Breast epithelium (tissue), 4 donors: ENCODE data around the gene PIGH. TPM values are rescaled to one million over a fixed set of nuclear protein-coding genes. Genes with fewer than 3 reads are reported as not detected.
"Not testable (repeated sequence)": the region's sequence is repeated elsewhere in the genome, so short reads cannot be mapped to it uniquely, and the experiment has no call there.

Source experiments
- DNase-seq, 2 donors: peaks; one replicate each; pipeline ENCODE4 v3.0.0-alpha.2; 2019; ENCODE audit warnings: low spot score in 2 of 2
- H3K27ac ChIP-seq, 2 donors: fragments of 200-600 bp; sonication (generic) in 1 of 2; one replicate each; pipeline ENCODE4 v1.5.1; 2016 to 2019; ENCODE audit warnings: mild to moderate bottlenecking in 1 of 2
- H3K27me3 ChIP-seq, 2 donors: fragments of 200-600 bp; sonication (generic) in 1 of 2; one replicate each; pipeline versions ENCODE4 v1.5.1 to v1.6.0; 2017 to 2019; ENCODE audit warnings: control low read depth in 1 of 2, mild to moderate bottlenecking in 1 of 2
- H3K36me3 ChIP-seq: fragments of 200-600 bp; one replicate; pipeline ENCODE4 v1.5.1; 2019
- H3K4me1 ChIP-seq, 2 donors: fragments of 200-600 bp; sonication (generic); one replicate each; pipeline ENCODE4 v1.5.1; 2016 to 2019; ENCODE audit warnings: control low read depth in 1 of 2
- H3K4me3 ChIP-seq, 3 donors: fragments of 200-600 bp; sonication (generic); 1 replicate in 2 of 3; 2 replicates in 1 of 3; pipeline ENCODE4 v1.5.1; 2016 to 2019; ENCODE audit warnings: mild to moderate bottlenecking in 3 of 3, moderate library complexity in 2 of 3
- H3K9me3 ChIP-seq, 2 donors: fragments of 200-600 bp; sonication (generic) in 1 of 2; one replicate each; pipeline ENCODE4 v1.5.1; 2016 to 2019; ENCODE audit warnings: control low read depth in 1 of 2
- CTCF ChIP-seq, 3 donors: fragments of 450-650 bp; IDR thresholded peaks; one replicate each; pipeline ENCODE4 v1.5.1; 2016 to 2017; ENCODE audit warnings: antibody characterized with exemption in 3 of 3, mild to moderate bottlenecking in 3 of 3, moderate library complexity in 3 of 3
- POLR2A ChIP-seq: fragments of 450-650 bp; IDR thresholded peaks from one replicate; pipeline ENCODE4 v1.6.1; 2016; ENCODE audit warnings: antibody characterized with exemption, mild to moderate bottlenecking, moderate library complexity
- POLR2AphosphoS5 ChIP-seq, 3 donors: sonication (generic); formaldehyde crosslinking; IDR thresholded peaks; one replicate each; pipeline ENCODE4 v1.6.1; 2017; ENCODE audit warnings: antibody characterized with exemption in 3 of 3
- intact Hi-C: fragments of 100-400 bp; cut with DNase I; formaldehyde crosslinking; loops from one replicate; pipeline ENCODE4 v1.15.1; 2023; ENCODE audit warnings: low total_unique reads
- total RNA-seq, 3 donors: library from RNA; depleted of rRNA; stranded (reverse); fragments of >200 nt; gene quantifications; one replicate each; pipeline ENCODE4 v1.1.0, GENCODE V29; 2016

Gene PIGH
- total RNA-seq, 3 donors from 2014 or later, result 32.8 to 37.6 (median 33.8) TPM

- Histone ChIP-seq H3K4me3 (no peak overlapping the region), H3K36me3 (no peaks in the 10 kb centered on the region), H3K9me3 (no peaks in the 10 kb centered on the region), H3K4me1 (no peaks in the 10 kb centered on the region), H3K27ac (no peak overlapping the region), H3K27me3 (no peaks in the 10 kb centered on the region)
- intact Hi-C loops, result no loop called here
- no peak for TF ChIP-seq CTCF (IDR thresholded peaks at IDR 0.05)
- TF ChIP-seq POLR2AphosphoS5 (IDR thresholded peaks at IDR 0.05), result no peak
- TF ChIP-seq POLR2A, result no peak
- no peak for DNase-seq
These were observed 30.9 kb upstream of the PIGH start for GRCh38 chr14:67630938-67631337.

- Histone ChIP-seq H3K27ac (no peak overlapping the region), H3K9me3 (no peaks in the 10 kb centered on the region), H3K4me3 (no peak overlapping the region), H3K36me3 (no peaks in the 10 kb centered on the region), H3K27me3 (no peaks in the 10 kb centered on the region), H3K4me1 (no peaks in the 10 kb centered on the region)
- no peak for DNase-seq
- TF ChIP-seq CTCF (IDR thresholded peaks at IDR 0.05) (no peak), POLR2AphosphoS5 (IDR thresholded peaks at IDR 0.05) (no peak), POLR2A (no peak)
- intact Hi-C loops, result no loop called here
These were observed 30.1 kb upstream of the PIGH start for GRCh38 chr14:67630186-67630585.

GRCh38 chr14:67627519-67627918 lies 27.5 kb upstream of the PIGH start:
- no peak for DNase-seq
- TF ChIP-seq CTCF (IDR thresholded peaks at IDR 0.05) (no peak), POLR2A (no peak), POLR2AphosphoS5 (IDR thresholded peaks at IDR 0.05) (no peak)
- no peaks in the 10 kb centered on the region for H3K4me1 ChIP-seq
- H3K4me3 ChIP-seq, result no peak overlapping the region
- intact Hi-C loops, result no loop called here
- H3K27ac ChIP-seq, result no peak overlapping the region
- no peaks in the 10 kb centered on the region for H3K27me3 ChIP-seq
- no peaks in the 10 kb centered on the region for H3K9me3 ChIP-seq
- no peaks in the 10 kb centered on the region for H3K36me3 ChIP-seq

GRCh38 chr14:67626131-67626530 lies 26.1 kb upstream of the PIGH start:
- DNase-seq, H3K4me1 ChIP-seq, H3K36me3 ChIP-seq, intact Hi-C loops, H3K27me3 ChIP-seq, H3K9me3 ChIP-seq, H3K4me3 ChIP-seq, H3K27ac ChIP-seq: not testable (repeated sequence)

GRCh38 chr14:67623114-67623513 lies 23.0 kb upstream of the PIGH start:
- H3K36me3 ChIP-seq, result no peaks in the 10 kb centered on the region
- no peaks in the 10 kb centered on the region for H3K4me1 ChIP-seq
- H3K9me3 ChIP-seq, result no peaks in the 10 kb centered on the region
- H3K4me3 ChIP-seq, result no peak overlapping the region
- H3K27me3 ChIP-seq, result no peaks in the 10 kb centered on the region
- H3K27ac ChIP-seq, result peak overlapping the region; percentile 36 to 41
- no peak for TF ChIP-seq POLR2A
- no peak for TF ChIP-seq POLR2AphosphoS5 (IDR thresholded peaks at IDR 0.05)
- TF ChIP-seq CTCF (IDR thresholded peaks at IDR 0.05), result no peak
- DNase-seq, result no peak
- intact Hi-C loops, result no loop called here

GRCh38 chr14:67622675-67623074 lies 22.6 kb upstream of the PIGH start:
- Histone ChIP-seq H3K9me3 (no peaks in the 10 kb centered on the region), H3K36me3 (no peaks in the 10 kb centered on the region), H3K4me1 (no peaks in the 10 kb centered on the region), H3K4me3 (no peak overlapping the region), H3K27me3 (no peaks in the 10 kb centered on the region), H3K27ac (peak overlapping the region; percentile 36 to 41)
- no peak for DNase-seq
- intact Hi-C loops, result no loop called here
- TF ChIP-seq POLR2AphosphoS5 (IDR thresholded peaks at IDR 0.05) (no peak), CTCF (IDR thresholded peaks at IDR 0.05) (no peak), POLR2A (no peak)
